H9 (cell line): ENCODE data around the gene YIPF3. TPM values are rescaled to one million over a fixed set of nuclear protein-coding genes. Genes with fewer than 3 reads are reported as not detected.
A peak's percentile ranks its signal among the peaks of the same experiment; 100 is the strongest.

Source experiments
- DNase-seq: peaks from one replicate; pipeline ENCODE4 v3.0.0-alpha.2; 2017
- H2AFZ ChIP-seq: one replicate; pipeline ENCODE4 v1.6.1; 2013; ENCODE audit warnings: mild to moderate bottlenecking, low read length, control low read depth, moderate library complexity
- H2AK5ac ChIP-seq: 2 replicates; pipeline ENCODE4 v1.6.1; 2013; ENCODE audit warnings: low read length, control low read depth, mixed read lengths; ENCODE audit not compliant: insufficient read length
- H2BK120ac ChIP-seq: one replicate; pipeline ENCODE4 v1.6.1; 2013; ENCODE audit warnings: low read depth, mild to moderate bottlenecking, low read length, control low read depth, inconsistent platforms; ENCODE audit not compliant: poor library complexity, severe bottlenecking
- H2BK12ac ChIP-seq: 2 replicates; pipeline ENCODE4 v1.6.1; 2013; ENCODE audit warnings: low read length, control low read depth, mixed read lengths, low read depth; ENCODE audit not compliant: insufficient read length
- H2BK15ac ChIP-seq: 2 replicates; pipeline ENCODE4 v1.6.1; 2013; ENCODE audit warnings: low read depth, low read length, control low read depth
- H2BK20ac ChIP-seq: one replicate; pipeline ENCODE4 v1.6.1; 2013; ENCODE audit warnings: low read depth, mild to moderate bottlenecking, low read length, control low read depth, inconsistent platforms; ENCODE audit not compliant: poor library complexity, severe bottlenecking
- H2BK5ac ChIP-seq: 2 replicates; pipeline ENCODE4 v1.6.1; 2013; ENCODE audit warnings: low read length, control low read depth, mixed read lengths; ENCODE audit not compliant: insufficient read length
- H3K14ac ChIP-seq: 2 replicates; pipeline ENCODE4 v1.6.1; 2013; ENCODE audit warnings: low read length, control low read depth; ENCODE audit not compliant: insufficient read depth
- H3K18ac ChIP-seq: 2 replicates; pipeline ENCODE4 v1.6.1; 2013; ENCODE audit warnings: low read depth, mild to moderate bottlenecking, mixed read lengths, low read length, control low read depth; ENCODE audit not compliant: insufficient read length
- H3K23ac ChIP-seq: 2 replicates; pipeline ENCODE4 v1.6.1; 2013; ENCODE audit warnings: low read length, control low read depth, mixed read lengths, low read depth; ENCODE audit not compliant: insufficient read length
- H3K23me2 ChIP-seq: 2 replicates; pipeline ENCODE4 v1.6.1; 2013; ENCODE audit warnings: low read depth, mild to moderate bottlenecking, mixed read lengths, low read length, control low read depth; ENCODE audit not compliant: insufficient read length, poor library complexity, severe bottlenecking
- H3K27ac ChIP-seq: 2 replicates; pipeline ENCODE4 v1.5.1; 2013; ENCODE audit warnings: low read length, control low read depth, mixed read lengths, low read depth; ENCODE audit not compliant: insufficient read length
- H3K27me3 ChIP-seq: 2 replicates; pipeline ENCODE4 v1.6.1; 2013; ENCODE audit warnings: low read length, control low read depth, inconsistent platforms; ENCODE audit not compliant: insufficient read depth
- H3K4ac ChIP-seq: 2 replicates; pipeline ENCODE4 v1.6.1; 2013; ENCODE audit warnings: low read depth, mild to moderate bottlenecking, control low read depth, inconsistent platforms, low read length, moderate library complexity
- H3K4me1 ChIP-seq: 2 replicates; pipeline ENCODE4 v1.6.1; 2013; ENCODE audit warnings: low read length, control low read depth, inconsistent platforms; ENCODE audit not compliant: insufficient read depth
- H3K4me2 ChIP-seq: 2 replicates; pipeline ENCODE4 v1.6.1; 2013; ENCODE audit warnings: low read length, control low read depth, mixed read lengths; ENCODE audit not compliant: insufficient read length, insufficient read depth
- H3K56ac ChIP-seq: 2 replicates; pipeline ENCODE4 v1.6.1; 2013; ENCODE audit warnings: low read depth, mild to moderate bottlenecking, mixed read lengths, low read length, control low read depth; ENCODE audit not compliant: insufficient read length
- H3K79me1 ChIP-seq: 2 replicates; pipeline ENCODE4 v1.6.1; 2013; ENCODE audit warnings: low read depth, mild to moderate bottlenecking, moderate library complexity, low read length, control low read depth, inconsistent platforms; ENCODE audit not compliant: insufficient read depth, poor library complexity, severe bottlenecking
- H3K79me2 ChIP-seq: 2 replicates; pipeline ENCODE4 v1.6.1; 2013; ENCODE audit warnings: low read length, control low read depth, inconsistent platforms; ENCODE audit not compliant: insufficient read depth
- H3K9ac ChIP-seq: 2 replicates; pipeline ENCODE4 v1.6.1; 2013; ENCODE audit warnings: low read length, control low read depth, mixed read lengths; ENCODE audit not compliant: insufficient read length; ENCODE audit errors: extremely low read depth
- H3K9me3 ChIP-seq: one replicate; pipeline ENCODE4 v1.6.1; 2013; ENCODE audit warnings: low read depth, low read length, inconsistent platforms; ENCODE audit not compliant: control insufficient read depth
- H3T11ph ChIP-seq: one replicate; pipeline ENCODE4 v1.6.1; 2013; ENCODE audit warnings: mild to moderate bottlenecking, low read length, control low read depth, inconsistent platforms
- H4K20me1 ChIP-seq: one replicate; pipeline ENCODE4 v1.6.1; 2013; ENCODE audit not compliant: control insufficient read depth, insufficient read length, insufficient read depth
- H4K5ac ChIP-seq: 2 replicates; pipeline ENCODE4 v1.6.1; 2013; ENCODE audit warnings: low read depth, mild to moderate bottlenecking, mixed read lengths, low read length, control low read depth; ENCODE audit not compliant: insufficient read length
- H4K8ac ChIP-seq: replicated peaks from 2 replicates; pipeline ENCODE4 v1.6.1; 2013; ENCODE audit warnings: low read length, control low read depth, mixed read lengths, low read depth; ENCODE audit not compliant: insufficient read length
- H4K91ac ChIP-seq: 2 replicates; pipeline ENCODE4 v1.6.1; 2013; ENCODE audit warnings: low read depth, mild to moderate bottlenecking, moderate library complexity, mixed read lengths, low read length, control low read depth; ENCODE audit not compliant: insufficient read length
- H3K27ac Mint-ChIP-seq, 3 experiments: 2 replicates in 2 of 3; 3 replicates in 1 of 3; pipeline ENCODE4 v1.8.0; 2020 to 2021; ENCODE audit warnings: mixed read lengths in 3 of 3, mild to moderate bottlenecking in 1 of 3, moderate library complexity in 1 of 3
- H3K27me3 Mint-ChIP-seq: 2 replicates; pipeline ENCODE4 v1.8.0; 2021; ENCODE audit warnings: low read depth, mild to moderate bottlenecking, moderate library complexity, mixed read lengths
- H3K36me3 Mint-ChIP-seq, 3 experiments: 2 replicates in 2 of 3; 3 replicates in 1 of 3; pipeline ENCODE4 v1.8.0; 2020 to 2021; ENCODE audit warnings: low read depth in 3 of 3, mixed read lengths in 3 of 3; ENCODE audit not compliant: insufficient read depth in 1 of 3
- H3K4me1 Mint-ChIP-seq, 2 experiments: 2 replicates each; pipeline ENCODE4 v1.8.0; 2020; ENCODE audit warnings: mixed read lengths in 2 of 2
- H3K4me3 Mint-ChIP-seq, 2 experiments: 2 replicates in 1 of 2; 3 replicates in 1 of 2; pipeline ENCODE4 v1.8.0; 2020 to 2021; ENCODE audit warnings: mild to moderate bottlenecking in 2 of 2, mixed read lengths in 2 of 2, moderate library complexity in 1 of 2
- H3K9me3 Mint-ChIP-seq, 2 experiments: 2 replicates in 1 of 2; 3 replicates in 1 of 2; pipeline ENCODE4 v1.8.0; 2020; ENCODE audit warnings: mild to moderate bottlenecking in 2 of 2, mixed read lengths in 2 of 2, moderate library complexity in 1 of 2
- CTCF ChIP-seq: fragments of 200-600 bp; sonication (generic); conservative IDR thresholded peaks from 3 replicates; pipeline ENCODE4 v1.8.0; 2021; ENCODE audit warnings: antibody characterized with exemption, mild to moderate bottlenecking
- WGBS: extraction: QIAGEN DNeasy Blood & Tissue Kit; methylation state at CpG from one replicate; pipeline ENCODE4 v1.1.7; 2013; ENCODE audit warnings: missing lambda C conversion rate, low lambda C conversion rate, mixed read lengths; ENCODE audit not compliant: insufficient read length; ENCODE audit errors: extremely low coverage; 5-methylcytosine and 5-hydroxymethylcytosine counted together
- total RNA-seq: library from RNA; stranded (reverse); gene quantifications from 2 replicates; pipeline ENCODE4 v1.2.1, GENCODE V29; 2021

YIPF3 gene
- total RNA-seq, 1 experiment from 2014 or later: 84.5 TPM

DNA sequence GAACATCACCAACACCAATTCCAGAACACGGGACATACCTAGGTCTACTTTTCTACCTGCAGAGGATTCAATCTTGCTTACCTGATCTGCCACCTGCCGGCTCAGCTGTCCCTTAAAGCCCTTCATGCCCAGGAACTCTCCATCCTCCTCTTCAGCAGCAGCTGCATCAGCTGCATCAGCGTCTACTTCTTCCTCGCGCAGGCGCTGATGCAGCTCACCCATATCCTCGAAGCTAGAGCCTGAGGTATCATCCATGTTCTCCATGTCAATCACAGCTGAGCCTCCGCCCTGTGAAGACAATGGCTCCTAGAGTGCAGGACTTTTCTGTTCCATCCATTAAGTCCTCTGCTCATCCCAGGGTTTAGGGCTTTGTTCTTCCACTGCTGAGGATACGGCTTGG is 918 bp downstream of the YIPF3 start:
- H3K18ac ChIP-seq: no peak overlapping the region
- H3K36me3 Mint-ChIP-seq: peaks cover 37 to 50% (median 47%) of the 10 kb centered on the region in 3 experiments
- no CpG with 5 or more reads among the region's 9 CpGs for WGBS
- TF ChIP-seq CTCF: no peak
- H3K14ac ChIP-seq: no peak overlapping the region
- no peak overlapping the region for H2BK12ac ChIP-seq
- H2BK15ac ChIP-seq: no peak overlapping the region
- no peak overlapping the region for H4K5ac ChIP-seq
- H3K23ac ChIP-seq: no peak overlapping the region
- peak overlapping the region; percentile 80 for H3K9ac ChIP-seq
- H2BK120ac ChIP-seq: no peak overlapping the region
- peak overlapping the region in 1 of 3 experiments; percentile 65; a peak in 1 of 7 replicates for H3K27ac Mint-ChIP-seq
- H2BK5ac ChIP-seq: no peak overlapping the region
- H3K27ac ChIP-seq: no peak overlapping the region
- no peaks in the 10 kb centered on the region for H3K9me3 ChIP-seq
- H2AFZ ChIP-seq: no peak overlapping the region
- peaks cover 13% of the 10 kb centered on the region for H3K79me1 ChIP-seq
- no peak for DNase-seq
- no peaks in the 10 kb centered on the region for H3K4me1 ChIP-seq
- H3K4ac ChIP-seq: no peak overlapping the region
- H3K56ac ChIP-seq: no peak overlapping the region
- H4K91ac ChIP-seq: no peak overlapping the region
- H4K20me1 ChIP-seq: no peaks in the 10 kb centered on the region
- no peak overlapping the region for H4K8ac ChIP-seq
- H3K79me2 ChIP-seq: peaks cover 17% of the 10 kb centered on the region; the same call in 1 of the 2 replicates
- peaks cover 9% of the 10 kb centered on the region for H3K23me2 ChIP-seq
- no peaks in the 10 kb centered on the region for H3K27me3 ChIP-seq
- H3K9me3 Mint-ChIP-seq: no peaks in the 10 kb centered on the region
- H2BK20ac ChIP-seq: no peak overlapping the region
- H3K4me2 ChIP-seq: peak overlapping the region; percentile 98
- H3K4me3 Mint-ChIP-seq: no peak overlapping the region
- peaks cover 24 to 30% of the 10 kb centered on the region in 2 experiments for H3K4me1 Mint-ChIP-seq
- no peak overlapping the region for H2AK5ac ChIP-seq
- no peaks in the 10 kb centered on the region for H3K27me3 Mint-ChIP-seq
- H3T11ph ChIP-seq: no peak overlapping the region
